Femur (tissue), 1 donor: ENCODE measurements around the gene FNDC8.
"Not testable (repeated sequence)": the region's sequence is repeated elsewhere in the genome, so short reads cannot be mapped to it uniquely, and the experiment has no call there.

Experiments used
- DNase-seq: peaks from one replicate; pipeline ENCODE4 v3.0.0-alpha.2; 2017

Gene FNDC8

GRCh38 chr17:35121315-35121714, at the start of gene FNDC8:
Gene FNDC8 (plus strand): TSS chr17:35121615. CDS start chr17:35121694, 79 bp downstream.
- DNase-seq: no peak

- DNase-seq: no peak
Measured at GRCh38 chr17:35073183-35073790, 48.1 kb upstream of the FNDC8 start.

GRCh38 chr17:35073991-35074627, 47.3 kb upstream of the FNDC8 start:
- no peak for DNase-seq

GRCh38 chr17:35074711-35075707, 46.4 kb upstream of the FNDC8 start:
- DNase-seq: no peak

GRCh38 chr17:35076874-35077273, 44.5 kb upstream of the FNDC8 start:
- DNase-seq: no peak

GRCh38 chr17:35079547-35080423, 41.6 kb upstream of the FNDC8 start:
- DNase-seq: no peak

- no peak for DNase-seq
Measured at GRCh38 chr17:35080536-35080935, 40.9 kb upstream of the FNDC8 start.

- DNase-seq: no peak
Measured at GRCh38 chr17:35081638-35082037, 39.8 kb upstream of the FNDC8 start.

- DNase-seq: no peak
Measured at GRCh38 chr17:35082073-35082657, 39.2 kb upstream of the FNDC8 start.

- no peak for DNase-seq
Measured at GRCh38 chr17:35083071-35083470, 38.3 kb upstream of the FNDC8 start.

GRCh38 chr17:35084987-35085386, 36.4 kb upstream of the FNDC8 start:
- no peak for DNase-seq

- DNase-seq: no peak
Measured at GRCh38 chr17:35086164-35086563, 35.3 kb upstream of the FNDC8 start.

GRCh38 chr17:35086931-35087573, 34.4 kb upstream of the FNDC8 start:
- DNase-seq: no peak

- DNase-seq: peak; percentile 64
Measured at GRCh38 chr17:35087731-35088355, 33.6 kb upstream of the FNDC8 start.

- DNase-seq: peak; percentile 83
Measured at GRCh38 chr17:35088356-35088880, 33.0 kb upstream of the FNDC8 start.

- DNase-seq: peak; percentile 92
Measured at GRCh38 chr17:35088881-35089585, 32.4 kb upstream of the FNDC8 start.

GRCh38 chr17:35089586-35090296, 31.7 kb upstream of the FNDC8 start:
- peak; percentile 27 for DNase-seq

- not testable (repeated sequence) for DNase-seq
Measured at GRCh38 chr17:35090707-35091106, 30.7 kb upstream of the FNDC8 start.

GRCh38 chr17:35094902-35095301, 26.5 kb upstream of the FNDC8 start:
- DNase-seq: no peak
